ENCODE data around the gene MAGEA2B. TPM values are rescaled to one million over a fixed set of nuclear protein-coding genes. Genes with fewer than 3 reads are reported as not detected.
"Not testable (repeated sequence)": the region's sequence is repeated elsewhere in the genome, so short reads cannot be mapped to it uniquely, and the experiment has no call there.

MAGEA2B gene
- total RNA-seq, 1 donor from 2014 or later: not detected

DNA sequence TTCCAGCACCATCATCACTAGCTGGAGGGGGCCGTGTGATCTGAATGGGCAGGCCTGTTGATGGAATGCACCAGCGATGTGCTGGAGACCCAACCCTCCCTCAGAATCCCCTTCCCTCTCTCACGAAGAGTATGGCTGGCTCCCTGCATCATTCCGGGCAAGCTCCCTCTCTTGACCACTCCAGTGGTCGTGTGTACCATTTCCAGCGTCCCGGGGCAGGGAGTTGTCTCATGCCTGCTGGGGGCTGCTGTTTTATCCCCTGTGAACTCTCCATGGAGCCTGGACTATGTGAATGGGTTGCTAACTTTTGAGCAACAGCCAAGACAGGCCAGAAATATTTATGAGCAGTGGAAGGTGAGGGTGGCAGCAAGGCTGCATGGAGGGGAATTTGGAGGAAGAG is 11.0 kb downstream of the MAGEA2B start:
- Mint-ChIP-seq H3K4me1 (ENCODE audit: low read depth) (no peaks in the 10 kb centered on the region), H3K36me3 (ENCODE audit: insufficient read depth) (no peaks in the 10 kb centered on the region), H3K9me3 (ENCODE audit: low read depth) (peaks cover 14% of the 10 kb centered on the region), H3K4me3 (ENCODE audit: low read depth) (no peak overlapping the region), H3K27ac (no peak overlapping the region), H3K27me3 (no peaks in the 10 kb centered on the region)
- TF ChIP-seq, protein P1, sequence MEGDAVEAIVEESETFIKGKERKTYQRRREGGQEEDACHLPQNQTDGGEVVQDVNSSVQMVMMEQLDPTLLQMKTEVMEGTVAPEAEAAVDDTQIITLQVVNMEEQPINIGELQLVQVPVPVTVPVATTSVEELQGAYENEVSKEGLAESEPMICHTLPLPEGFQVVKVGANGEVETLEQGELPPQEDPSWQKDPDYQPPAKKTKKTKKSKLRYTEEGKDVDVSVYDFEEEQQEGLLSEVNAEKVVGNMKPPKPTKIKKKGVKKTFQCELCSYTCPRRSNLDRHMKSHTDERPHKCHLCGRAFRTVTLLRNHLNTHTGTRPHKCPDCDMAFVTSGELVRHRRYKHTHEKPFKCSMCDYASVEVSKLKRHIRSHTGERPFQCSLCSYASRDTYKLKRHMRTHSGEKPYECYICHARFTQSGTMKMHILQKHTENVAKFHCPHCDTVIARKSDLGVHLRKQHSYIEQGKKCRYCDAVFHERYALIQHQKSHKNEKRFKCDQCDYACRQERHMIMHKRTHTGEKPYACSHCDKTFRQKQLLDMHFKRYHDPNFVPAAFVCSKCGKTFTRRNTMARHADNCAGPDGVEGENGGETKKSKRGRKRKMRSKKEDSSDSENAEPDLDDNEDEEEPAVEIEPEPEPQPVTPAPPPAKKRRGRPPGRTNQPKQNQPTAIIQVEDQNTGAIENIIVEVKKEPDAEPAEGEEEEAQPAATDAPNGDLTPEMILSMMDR (IDR thresholded peaks at IDR 0.05; ENCODE audit: unreplicated experiment): no peak
- no peak for DNase-seq (ENCODE audit: low spot score, unreplicated experiment)

DNA sequence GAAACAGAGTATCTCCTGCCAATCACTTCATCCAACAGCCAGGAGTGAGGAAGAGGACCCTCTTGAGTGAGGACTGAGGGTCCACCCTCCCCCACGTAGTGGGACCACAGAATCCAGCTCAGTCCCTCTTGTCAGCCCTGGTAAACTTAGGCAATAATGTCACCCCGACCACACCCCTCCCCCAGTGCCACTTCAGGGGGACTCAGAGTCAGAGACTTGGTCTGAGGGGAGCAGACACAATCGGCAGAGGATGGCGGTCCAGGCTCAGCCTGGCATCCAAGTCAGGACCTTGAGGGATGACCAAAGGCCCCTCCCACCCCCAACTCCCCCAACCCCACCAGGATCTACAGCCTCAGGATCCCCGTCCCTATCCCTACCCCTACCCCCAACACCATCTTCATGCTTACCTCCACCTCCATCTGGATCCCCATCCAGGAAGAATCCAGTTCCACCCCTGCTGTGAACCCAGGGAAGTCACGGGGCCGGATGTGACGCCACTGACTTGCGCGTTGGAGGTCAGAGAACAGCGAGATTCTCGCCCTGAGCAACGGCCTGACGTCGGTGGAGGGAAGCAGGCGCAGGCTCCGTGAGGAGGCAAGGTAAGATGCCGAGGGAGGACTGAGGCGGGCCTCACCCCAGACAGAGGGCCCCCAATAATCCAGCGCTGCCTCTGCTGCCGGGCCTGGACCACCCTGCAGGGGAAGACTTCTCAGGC is 19.0 kb downstream of the MAGEA2B start, which contains the start of the genes CSAG1 and MAGEA12:
Gene CSAG1, minus strand, starts transcription at position 461 of the 715 bp plus-strand sequence. CDS start 1,261 bp downstream, outside the sequence.
Gene MAGEA12, plus strand, starts transcription at position 497 of the 715 bp plus-strand sequence. CDS start 2,405 bp downstream, outside the sequence.
- Mint-ChIP-seq H3K4me1 (ENCODE audit: low read depth) (no peaks in the 10 kb centered on the region), H3K4me3 (ENCODE audit: low read depth) (no peak within 1 kb of the TSS), H3K36me3 (ENCODE audit: insufficient read depth) (no peaks in the 10 kb centered on the region), H3K27ac (no peak within 1 kb of the TSS), H3K9me3 (ENCODE audit: low read depth) (peaks cover 17% of the 10 kb centered on the region), H3K27me3 (no peaks in the 10 kb centered on the region)
- TF ChIP-seq, protein P1 (IDR thresholded peaks at IDR 0.05; ENCODE audit: unreplicated experiment): no peak
- DNase-seq (ENCODE audit: low spot score, unreplicated experiment): no peak

DNA sequence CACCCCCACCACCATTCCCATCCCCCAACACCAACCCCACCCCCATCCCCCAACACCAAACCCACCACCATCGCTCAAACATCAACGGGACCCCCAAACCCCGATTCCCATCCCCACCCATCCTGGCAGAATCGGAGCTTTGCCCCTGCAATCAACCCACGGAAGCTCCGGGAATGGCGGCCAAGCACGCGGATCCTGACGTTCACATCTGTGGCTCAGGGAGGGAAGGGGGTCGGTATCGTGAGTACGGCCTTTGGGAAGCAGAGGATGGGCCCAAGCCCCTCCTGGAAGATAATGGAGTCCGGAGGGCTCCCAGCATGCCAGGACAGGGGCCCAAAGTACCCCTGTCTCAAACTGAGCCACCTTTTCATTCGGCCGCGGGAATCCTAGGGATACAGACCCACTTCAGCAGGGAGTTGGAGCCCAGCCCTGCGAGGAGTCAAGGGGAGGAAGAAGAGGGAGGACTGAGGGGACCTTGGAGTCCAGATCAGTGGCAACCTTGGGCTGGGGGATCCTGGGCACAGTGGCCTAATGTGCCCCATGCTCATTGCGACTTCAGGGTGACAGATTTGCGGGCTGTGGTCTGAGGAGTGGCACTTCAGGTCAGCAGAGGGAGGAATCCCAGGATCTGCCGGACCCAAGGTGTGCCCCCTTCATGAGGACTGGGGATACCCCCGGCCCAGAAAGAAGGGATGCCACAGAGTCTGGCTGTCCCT is 19.9 kb downstream of the MAGEA2B start:
- not testable (repeated sequence) for H3K36me3 Mint-ChIP-seq (ENCODE audit: insufficient read depth); H3K4me3 Mint-ChIP-seq (ENCODE audit: low read depth); H3K4me1 Mint-ChIP-seq (ENCODE audit: low read depth); DNase-seq (ENCODE audit: low spot score, unreplicated experiment); H3K27ac Mint-ChIP-seq; H3K27me3 Mint-ChIP-seq
- peaks cover 18% of the 10 kb centered on the region for H3K9me3 Mint-ChIP-seq (ENCODE audit: low read depth)

DNA sequence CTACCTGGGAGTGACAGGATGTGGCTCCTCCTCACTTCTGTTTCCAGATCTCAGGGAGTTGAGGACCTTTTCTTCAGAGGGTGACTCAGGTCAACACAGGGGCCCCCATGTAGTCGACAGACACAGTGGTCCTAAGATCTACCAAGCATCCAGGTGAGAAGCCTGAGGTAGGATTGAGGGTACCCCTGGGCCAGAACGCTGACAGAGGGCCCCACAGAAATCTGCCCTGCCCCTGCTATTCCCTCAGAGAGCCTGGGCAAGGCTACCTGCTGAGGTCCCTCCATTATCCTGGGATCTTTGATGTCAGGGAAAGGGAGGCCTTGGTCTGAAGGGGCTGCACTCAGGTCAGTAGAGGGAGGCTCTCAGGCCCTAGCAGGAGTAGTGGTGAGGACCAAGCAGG is 20.7 kb downstream of the MAGEA2B start:
- DNase-seq (ENCODE audit: low spot score, unreplicated experiment): no peak
- TF ChIP-seq, protein P1 (IDR thresholded peaks at IDR 0.05; ENCODE audit: unreplicated experiment): no peak
- no peak overlapping the region for H3K4me3 Mint-ChIP-seq (ENCODE audit: low read depth)

DNA sequence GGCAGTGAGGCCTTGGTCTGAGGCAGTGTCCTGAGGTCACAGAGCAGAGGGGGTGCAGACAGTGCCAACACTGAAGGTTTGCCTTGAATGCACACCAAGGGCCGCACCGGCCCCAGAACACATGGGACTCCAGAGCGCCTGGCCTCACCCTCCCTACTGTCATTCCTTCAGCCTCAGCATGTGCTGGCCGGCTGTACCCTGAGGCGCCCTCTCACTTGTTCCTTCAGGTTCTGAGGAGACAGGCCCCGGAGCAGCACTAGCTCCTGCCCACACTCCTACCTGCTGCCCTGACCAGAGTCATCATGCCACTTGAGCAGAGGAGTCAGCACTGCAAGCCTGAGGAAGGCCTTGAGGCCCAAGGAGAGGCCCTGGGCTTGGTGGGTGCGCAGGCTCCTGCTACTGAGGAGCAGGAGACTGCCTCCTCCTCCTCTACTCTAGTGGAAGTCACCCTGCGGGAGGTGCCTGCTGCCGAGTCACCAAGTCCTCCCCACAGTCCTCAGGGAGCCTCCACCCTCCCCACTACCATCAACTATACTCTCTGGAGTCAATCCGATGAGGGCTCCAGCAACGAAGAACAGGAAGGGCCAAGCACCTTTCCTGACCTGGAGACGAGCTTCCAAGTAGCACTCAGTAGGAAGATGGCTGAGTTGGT is 21.6 kb downstream of the MAGEA2B start:
- Mint-ChIP-seq H3K9me3 (ENCODE audit: low read depth) (peaks cover 18% of the 10 kb centered on the region), H3K27me3 (no peaks in the 10 kb centered on the region), H3K4me1 (ENCODE audit: low read depth) (no peaks in the 10 kb centered on the region), H3K4me3 (ENCODE audit: low read depth) (no peak overlapping the region), H3K36me3 (ENCODE audit: insufficient read depth) (no peaks in the 10 kb centered on the region), H3K27ac (no peak overlapping the region)
- no peak for DNase-seq (ENCODE audit: low spot score, unreplicated experiment)
- TF ChIP-seq, protein P1 (IDR thresholded peaks at IDR 0.05; ENCODE audit: unreplicated experiment): no peak

More for the DNA sequence above, 20.7 kb downstream of the MAGEA2B start:
- Mint-ChIP-seq H3K4me1 (ENCODE audit: low read depth) (no peaks in the 10 kb centered on the region), H3K27me3 (no peaks in the 10 kb centered on the region), H3K36me3 (ENCODE audit: insufficient read depth) (no peaks in the 10 kb centered on the region), H3K9me3 (ENCODE audit: low read depth) (peaks cover 15% of the 10 kb centered on the region), H3K27ac (no peak overlapping the region)

DNA sequence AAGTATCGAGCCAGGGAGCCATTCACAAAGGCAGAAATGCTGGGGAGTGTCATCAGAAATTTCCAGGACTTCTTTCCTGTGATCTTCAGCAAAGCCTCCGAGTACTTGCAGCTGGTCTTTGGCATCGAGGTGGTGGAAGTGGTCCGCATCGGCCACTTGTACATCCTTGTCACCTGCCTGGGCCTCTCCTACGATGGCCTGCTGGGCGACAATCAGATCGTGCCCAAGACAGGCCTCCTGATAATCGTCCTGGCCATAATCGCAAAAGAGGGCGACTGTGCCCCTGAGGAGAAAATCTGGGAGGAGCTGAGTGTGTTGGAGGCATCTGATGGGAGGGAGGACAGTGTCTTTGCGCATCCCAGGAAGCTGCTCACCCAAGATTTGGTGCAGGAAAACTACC is 22.1 kb downstream of the MAGEA2B start:
- not testable (repeated sequence) for H3K36me3 Mint-ChIP-seq (ENCODE audit: insufficient read depth); DNase-seq (ENCODE audit: low spot score, unreplicated experiment); H3K27me3 Mint-ChIP-seq; H3K4me3 Mint-ChIP-seq (ENCODE audit: low read depth); H3K4me1 Mint-ChIP-seq (ENCODE audit: low read depth); H3K27ac Mint-ChIP-seq
- peaks cover 16% of the 10 kb centered on the region for H3K9me3 Mint-ChIP-seq (ENCODE audit: low read depth)
